ENCODE measurements around the gene SLC9A2.

- TF ChIP-seq CTCF (IDR thresholded peaks at IDR 0.05; ENCODE audit: insufficient read depth, low read depth, low read length), result no peak
- no peak for TF ChIP-seq EZH2 (IDR thresholded peaks at IDR 0.05; ENCODE audit: insufficient read depth, low read length)
These were observed 13.0 kb upstream of the SLC9A2 start for GRCh38 chr2:102606353-102606752.
